Measurements from ENCODE around the gene BLCAP.
"Not testable (repeated sequence)": the region's sequence is repeated elsewhere in the genome, so short reads cannot be mapped to it uniquely, and the experiment has no call there.

DNA sequence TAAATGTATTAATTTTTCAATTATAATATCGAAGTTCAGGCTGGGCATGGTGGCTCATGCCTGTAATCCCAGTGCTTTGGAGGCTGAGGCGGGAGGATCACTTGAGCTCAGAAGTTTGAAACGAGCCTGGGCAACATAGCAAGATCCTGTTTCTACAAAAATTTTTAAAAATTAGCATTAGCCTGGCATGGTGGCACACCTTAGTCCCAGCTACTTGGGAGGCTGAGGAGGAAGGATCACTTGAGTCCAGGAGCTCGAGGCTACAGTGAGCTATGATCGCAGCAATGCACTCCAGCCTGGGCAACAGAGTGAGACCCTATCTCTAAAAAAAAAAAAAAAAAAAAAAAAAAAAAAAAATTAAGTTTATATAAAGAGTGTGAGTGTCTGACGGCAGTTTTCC lies 55.2 kb downstream of the BLCAP start:
- TF ChIP-seq JUND (IDR thresholded peaks at IDR 0.05); SP1 (IDR thresholded peaks at IDR 0.05); FOXA1 (IDR thresholded peaks at IDR 0.05); YY1 (IDR thresholded peaks at IDR 0.05); TAF1 (conservative IDR thresholded peaks at IDR 0.05); HNF4G (IDR thresholded peaks at IDR 0.05); HNF4A (conservative IDR thresholded peaks at IDR 0.05); RAD21 (IDR thresholded peaks at IDR 0.05): not testable (repeated sequence)
- TF ChIP-seq, protein P1, sequence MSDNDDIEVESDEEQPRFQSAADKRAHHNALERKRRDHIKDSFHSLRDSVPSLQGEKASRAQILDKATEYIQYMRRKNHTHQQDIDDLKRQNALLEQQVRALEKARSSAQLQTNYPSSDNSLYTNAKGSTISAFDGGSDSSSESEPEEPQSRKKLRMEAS (IDR thresholded peaks at IDR 0.05) = not testable (repeated sequence)
- TF ChIP-seq, protein P2, sequence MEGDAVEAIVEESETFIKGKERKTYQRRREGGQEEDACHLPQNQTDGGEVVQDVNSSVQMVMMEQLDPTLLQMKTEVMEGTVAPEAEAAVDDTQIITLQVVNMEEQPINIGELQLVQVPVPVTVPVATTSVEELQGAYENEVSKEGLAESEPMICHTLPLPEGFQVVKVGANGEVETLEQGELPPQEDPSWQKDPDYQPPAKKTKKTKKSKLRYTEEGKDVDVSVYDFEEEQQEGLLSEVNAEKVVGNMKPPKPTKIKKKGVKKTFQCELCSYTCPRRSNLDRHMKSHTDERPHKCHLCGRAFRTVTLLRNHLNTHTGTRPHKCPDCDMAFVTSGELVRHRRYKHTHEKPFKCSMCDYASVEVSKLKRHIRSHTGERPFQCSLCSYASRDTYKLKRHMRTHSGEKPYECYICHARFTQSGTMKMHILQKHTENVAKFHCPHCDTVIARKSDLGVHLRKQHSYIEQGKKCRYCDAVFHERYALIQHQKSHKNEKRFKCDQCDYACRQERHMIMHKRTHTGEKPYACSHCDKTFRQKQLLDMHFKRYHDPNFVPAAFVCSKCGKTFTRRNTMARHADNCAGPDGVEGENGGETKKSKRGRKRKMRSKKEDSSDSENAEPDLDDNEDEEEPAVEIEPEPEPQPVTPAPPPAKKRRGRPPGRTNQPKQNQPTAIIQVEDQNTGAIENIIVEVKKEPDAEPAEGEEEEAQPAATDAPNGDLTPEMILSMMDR (IDR thresholded peaks at IDR 0.05; ENCODE audit: low read depth, low read length, missing input control) = not testable (repeated sequence)
- TF ChIP-seq, protein P3, sequence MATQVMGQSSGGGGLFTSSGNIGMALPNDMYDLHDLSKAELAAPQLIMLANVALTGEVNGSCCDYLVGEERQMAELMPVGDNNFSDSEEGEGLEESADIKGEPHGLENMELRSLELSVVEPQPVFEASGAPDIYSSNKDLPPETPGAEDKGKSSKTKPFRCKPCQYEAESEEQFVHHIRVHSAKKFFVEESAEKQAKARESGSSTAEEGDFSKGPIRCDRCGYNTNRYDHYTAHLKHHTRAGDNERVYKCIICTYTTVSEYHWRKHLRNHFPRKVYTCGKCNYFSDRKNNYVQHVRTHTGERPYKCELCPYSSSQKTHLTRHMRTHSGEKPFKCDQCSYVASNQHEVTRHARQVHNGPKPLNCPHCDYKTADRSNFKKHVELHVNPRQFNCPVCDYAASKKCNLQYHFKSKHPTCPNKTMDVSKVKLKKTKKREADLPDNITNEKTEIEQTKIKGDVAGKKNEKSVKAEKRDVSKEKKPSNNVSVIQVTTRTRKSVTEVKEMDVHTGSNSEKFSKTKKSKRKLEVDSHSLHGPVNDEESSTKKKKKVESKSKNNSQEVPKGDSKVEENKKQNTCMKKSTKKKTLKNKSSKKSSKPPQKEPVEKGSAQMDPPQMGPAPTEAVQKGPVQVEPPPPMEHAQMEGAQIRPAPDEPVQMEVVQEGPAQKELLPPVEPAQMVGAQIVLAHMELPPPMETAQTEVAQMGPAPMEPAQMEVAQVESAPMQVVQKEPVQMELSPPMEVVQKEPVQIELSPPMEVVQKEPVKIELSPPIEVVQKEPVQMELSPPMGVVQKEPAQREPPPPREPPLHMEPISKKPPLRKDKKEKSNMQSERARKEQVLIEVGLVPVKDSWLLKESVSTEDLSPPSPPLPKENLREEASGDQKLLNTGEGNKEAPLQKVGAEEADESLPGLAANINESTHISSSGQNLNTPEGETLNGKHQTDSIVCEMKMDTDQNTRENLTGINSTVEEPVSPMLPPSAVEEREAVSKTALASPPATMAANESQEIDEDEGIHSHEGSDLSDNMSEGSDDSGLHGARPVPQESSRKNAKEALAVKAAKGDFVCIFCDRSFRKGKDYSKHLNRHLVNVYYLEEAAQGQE (IDR thresholded peaks at IDR 0.05) = not testable (repeated sequence)
- TF ChIP-seq, protein P4, sequence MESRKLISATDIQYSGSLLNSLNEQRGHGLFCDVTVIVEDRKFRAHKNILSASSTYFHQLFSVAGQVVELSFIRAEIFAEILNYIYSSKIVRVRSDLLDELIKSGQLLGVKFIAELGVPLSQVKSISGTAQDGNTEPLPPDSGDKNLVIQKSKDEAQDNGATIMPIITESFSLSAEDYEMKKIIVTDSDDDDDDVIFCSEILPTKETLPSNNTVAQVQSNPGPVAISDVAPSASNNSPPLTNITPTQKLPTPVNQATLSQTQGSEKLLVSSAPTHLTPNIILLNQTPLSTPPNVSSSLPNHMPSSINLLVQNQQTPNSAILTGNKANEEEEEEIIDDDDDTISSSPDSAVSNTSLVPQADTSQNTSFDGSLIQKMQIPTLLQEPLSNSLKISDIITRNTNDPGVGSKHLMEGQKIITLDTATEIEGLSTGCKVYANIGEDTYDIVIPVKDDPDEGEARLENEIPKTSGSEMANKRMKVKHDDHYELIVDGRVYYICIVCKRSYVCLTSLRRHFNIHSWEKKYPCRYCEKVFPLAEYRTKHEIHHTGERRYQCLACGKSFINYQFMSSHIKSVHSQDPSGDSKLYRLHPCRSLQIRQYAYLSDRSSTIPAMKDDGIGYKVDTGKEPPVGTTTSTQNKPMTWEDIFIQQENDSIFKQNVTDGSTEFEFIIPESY (IDR thresholded peaks at IDR 0.05) = not testable (repeated sequence)

Data from liver (tissue), 3 donors.